ENCODE data around the gene IL12B. TPM values are rescaled to one million over a fixed set of nuclear protein-coding genes. Genes with fewer than 3 reads are reported as not detected.
A peak's percentile ranks its signal among the peaks of the same experiment; 100 is the strongest.

IL12B gene
- total and polyA plus RNA-seq, 4 donors = not detected

GRCh38 chr5:159316519-159317383 is 13.5 kb downstream of the IL12B start:
- Histone ChIP-seq H3K9ac (ENCODE audit: low read depth in 1 of 2, low read length in 2 of 2) (no peak overlapping the region), H3K27me3 (ENCODE audit: control insufficient read depth in 4 of 4, insufficient read depth in 4 of 4, low read length in 3 of 4) (no peaks in the 10 kb centered on the region), H3K36me3 (ENCODE audit: control insufficient read depth in 4 of 4, insufficient read depth in 3 of 4, low read depth in 1 of 4, low read length in 3 of 4) (no peaks in the 10 kb centered on the region), H3K9me3 (ENCODE audit: control insufficient read depth in 4 of 4, low read length in 3 of 4) (no peaks in the 10 kb centered on the region), H3K4me3 (ENCODE audit: low read depth in 1 of 3, low read length in 3 of 3) (no peak overlapping the region), H3K4me1 (ENCODE audit: control insufficient read depth in 4 of 4, insufficient read depth in 4 of 4, low read length in 3 of 4) (peaks cover 0 to 5% (median 0%) of the 10 kb centered on the region in 4 donors), H3K27ac (ENCODE audit: low read depth in 1 of 2, low read length in 2 of 2) (no peak overlapping the region)
- DNase-seq (ENCODE audit: low spot score) = peak; percentile 42
- WGBS = 80% methylated on average over 9 of the region's 9 CpGs
- TF ChIP-seq, protein P1, sequence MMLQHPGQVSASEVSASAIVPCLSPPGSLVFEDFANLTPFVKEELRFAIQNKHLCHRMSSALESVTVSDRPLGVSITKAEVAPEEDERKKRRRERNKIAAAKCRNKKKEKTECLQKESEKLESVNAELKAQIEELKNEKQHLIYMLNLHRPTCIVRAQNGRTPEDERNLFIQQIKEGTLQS (IDR thresholded peaks at IDR 0.05) = no peak
- TF ChIP-seq CTCF (IDR thresholded peaks at IDR 0.05; ENCODE audit: low read depth, low read length, missing input control) (peak; percentile 45), RAD21 (IDR thresholded peaks at IDR 0.05) (peak; percentile 68 to 82)

GRCh38 chr5:159313197-159313596 is 17.1 kb downstream of the IL12B start:
- Histone ChIP-seq H3K4me3 (ENCODE audit: low read depth in 1 of 3, low read length in 3 of 3) (no peak overlapping the region), H3K27me3 (ENCODE audit: control insufficient read depth in 4 of 4, insufficient read depth in 4 of 4, low read length in 3 of 4) (peaks cover 0 to 4% (median 2%) of the 10 kb centered on the region in 4 donors), H3K27ac (ENCODE audit: low read depth in 1 of 2, low read length in 2 of 2) (no peak overlapping the region), H3K36me3 (ENCODE audit: control insufficient read depth in 4 of 4, insufficient read depth in 3 of 4, low read depth in 1 of 4, low read length in 3 of 4) (no peaks in the 10 kb centered on the region), H3K4me1 (ENCODE audit: control insufficient read depth in 4 of 4, insufficient read depth in 4 of 4, low read length in 3 of 4) (peaks cover 0 to 5% (median 0%) of the 10 kb centered on the region in 4 donors), H3K9me3 (ENCODE audit: control insufficient read depth in 4 of 4, low read length in 3 of 4) (no peaks in the 10 kb centered on the region), H3K9ac (ENCODE audit: low read depth in 1 of 2, low read length in 2 of 2) (no peak overlapping the region)
- 38% methylated on average over 2 of the region's 2 CpGs for WGBS
- TF ChIP-seq HNF4A (conservative IDR thresholded peaks at IDR 0.05) = peak; percentile 12 to 22
- TF ChIP-seq YY1 (IDR thresholded peaks at IDR 0.05) = no peak
- no peak for TF ChIP-seq NR2F2 (IDR thresholded peaks at IDR 0.05)
- TF ChIP-seq FOXA2 (IDR thresholded peaks at IDR 0.05) = no peak
- no peak for TF ChIP-seq REST (IDR thresholded peaks at IDR 0.05)
- TF ChIP-seq GABPA (IDR thresholded peaks at IDR 0.05 in 1 of 2, conservative IDR thresholded peaks at IDR 0.05 in 1 of 2) = no peak
- no peak for DNase-seq (ENCODE audit: low spot score)

DNA sequence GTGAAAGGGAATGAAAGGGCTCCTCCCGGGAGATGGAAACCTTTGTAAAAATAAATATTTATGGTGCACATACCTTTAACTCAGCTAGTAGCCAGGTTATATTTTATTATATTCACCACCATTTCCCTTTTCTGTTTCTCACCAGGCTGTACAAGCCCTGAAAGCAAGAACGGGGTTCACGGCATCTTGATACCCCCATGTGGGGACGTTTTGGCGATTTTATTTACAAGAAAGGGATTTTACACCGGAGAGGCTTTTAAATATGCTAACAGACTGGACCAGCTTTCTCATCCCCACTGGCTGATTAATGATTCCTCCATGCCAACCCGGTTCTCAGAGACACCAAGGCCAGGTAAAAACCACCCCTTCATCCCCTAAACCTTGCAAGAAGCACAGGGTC is 19.2 kb downstream of the IL12B start:
- peaks cover 0 to 5% (median 0%) of the 10 kb centered on the region in 4 donors for H3K4me1 ChIP-seq (ENCODE audit: control insufficient read depth in 4 of 4, insufficient read depth in 4 of 4, low read length in 3 of 4)
- no peak overlapping the region for H3K27ac ChIP-seq (ENCODE audit: low read depth in 1 of 2, low read length in 2 of 2)
- H3K36me3 ChIP-seq (ENCODE audit: control insufficient read depth in 4 of 4, insufficient read depth in 3 of 4, low read depth in 1 of 4, low read length in 3 of 4) = no peaks in the 10 kb centered on the region
- no peak for DNase-seq (ENCODE audit: low spot score)
- no peak for TF ChIP-seq TAF1 (conservative IDR thresholded peaks at IDR 0.05)
- TF ChIP-seq, protein P2, sequence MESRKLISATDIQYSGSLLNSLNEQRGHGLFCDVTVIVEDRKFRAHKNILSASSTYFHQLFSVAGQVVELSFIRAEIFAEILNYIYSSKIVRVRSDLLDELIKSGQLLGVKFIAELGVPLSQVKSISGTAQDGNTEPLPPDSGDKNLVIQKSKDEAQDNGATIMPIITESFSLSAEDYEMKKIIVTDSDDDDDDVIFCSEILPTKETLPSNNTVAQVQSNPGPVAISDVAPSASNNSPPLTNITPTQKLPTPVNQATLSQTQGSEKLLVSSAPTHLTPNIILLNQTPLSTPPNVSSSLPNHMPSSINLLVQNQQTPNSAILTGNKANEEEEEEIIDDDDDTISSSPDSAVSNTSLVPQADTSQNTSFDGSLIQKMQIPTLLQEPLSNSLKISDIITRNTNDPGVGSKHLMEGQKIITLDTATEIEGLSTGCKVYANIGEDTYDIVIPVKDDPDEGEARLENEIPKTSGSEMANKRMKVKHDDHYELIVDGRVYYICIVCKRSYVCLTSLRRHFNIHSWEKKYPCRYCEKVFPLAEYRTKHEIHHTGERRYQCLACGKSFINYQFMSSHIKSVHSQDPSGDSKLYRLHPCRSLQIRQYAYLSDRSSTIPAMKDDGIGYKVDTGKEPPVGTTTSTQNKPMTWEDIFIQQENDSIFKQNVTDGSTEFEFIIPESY (IDR thresholded peaks at IDR 0.05) = no peak
- no peak for TF ChIP-seq RXRA (IDR thresholded peaks at IDR 0.05)
- TF ChIP-seq CTCF (IDR thresholded peaks at IDR 0.05; ENCODE audit: low read depth, low read length, missing input control) = no peak
- no peak for TF ChIP-seq JUND (IDR thresholded peaks at IDR 0.05)
- TF ChIP-seq FOXA2 (IDR thresholded peaks at IDR 0.05) = no peak
- no peak for TF ChIP-seq GABPA (IDR thresholded peaks at IDR 0.05 in 1 of 2, conservative IDR thresholded peaks at IDR 0.05 in 1 of 2)
- H3K9ac ChIP-seq (ENCODE audit: low read depth in 1 of 2, low read length in 2 of 2) = no peak overlapping the region
- no peak overlapping the region for H3K4me3 ChIP-seq (ENCODE audit: low read depth in 1 of 3, low read length in 3 of 3)
- 53% methylated on average over 7 of the region's 7 CpGs for WGBS
- peaks cover 0 to 4% (median 3%) of the 10 kb centered on the region in 4 donors for H3K27me3 ChIP-seq (ENCODE audit: control insufficient read depth in 4 of 4, insufficient read depth in 4 of 4, low read length in 3 of 4)
- H3K9me3 ChIP-seq (ENCODE audit: control insufficient read depth in 4 of 4, low read length in 3 of 4) = no peaks in the 10 kb centered on the region

All from liver (tissue), 9 donors.